Adrenal gland (tissue), 5 donors: ENCODE results near the gene ARHGEF4.

Source experiments
- POLR2A ChIP-seq, 2 donors: fragments of 450-650 bp; IDR thresholded peaks; one replicate each; pipeline ENCODE4 v1.6.1; 2017; ENCODE audit warnings: antibody characterized with exemption in 2 of 2, mild to moderate bottlenecking in 2 of 2, moderate library complexity in 1 of 2
- TF ChIP-seq, protein P1 (sequence below), 6 experiments: fragments of 450-650 bp in 4 of 6; fragments of 200-600 bp in 2 of 6; sonication (generic) in 1 of 6; IDR thresholded peaks; 1 replicate in 5 of 6; 2 replicates in 1 of 6; pipeline versions ENCODE4 v1.5.1 to v1.8.0; 2016 to 2021; ENCODE audit warnings: antibody characterized with exemption in 6 of 6, mild to moderate bottlenecking in 2 of 6, moderate library complexity in 1 of 6
- donor health status: DM: no; HTN: no; CAD: no.

DNA sequence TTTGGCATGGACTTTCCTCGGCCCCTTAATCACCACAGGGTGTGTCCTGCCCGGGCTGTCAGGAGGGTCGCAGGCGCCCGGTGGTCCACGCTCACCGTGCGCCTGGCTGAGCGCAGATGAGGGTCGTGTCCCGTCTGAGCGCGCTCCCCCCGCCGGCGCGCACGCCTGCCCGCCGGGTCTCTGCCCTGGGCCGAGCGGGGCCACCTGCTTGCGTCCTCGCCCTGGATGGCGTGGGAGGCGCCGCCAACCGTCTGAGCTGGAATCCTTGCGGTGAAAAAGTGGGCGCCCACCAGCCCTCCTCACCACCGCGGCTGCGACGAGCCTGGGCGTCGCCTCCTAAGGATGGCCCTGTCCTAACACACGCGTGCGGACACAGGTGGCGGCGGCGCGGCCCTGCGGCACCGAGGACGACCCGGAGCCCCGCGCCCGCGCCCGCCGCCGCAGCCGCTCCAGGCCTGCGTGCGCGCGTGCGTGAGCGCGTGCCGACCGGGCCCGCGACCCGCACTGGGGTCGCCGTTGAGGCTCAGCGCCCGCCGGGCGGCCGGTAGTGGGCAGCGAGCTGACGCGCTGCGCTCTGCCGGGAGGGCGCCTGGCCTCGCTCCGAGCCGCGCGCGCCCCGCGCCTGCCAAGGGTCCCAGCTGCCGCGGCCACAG is 126.6 kb downstream of the ARHGEF4 start:
- TF ChIP-seq, protein P1, sequence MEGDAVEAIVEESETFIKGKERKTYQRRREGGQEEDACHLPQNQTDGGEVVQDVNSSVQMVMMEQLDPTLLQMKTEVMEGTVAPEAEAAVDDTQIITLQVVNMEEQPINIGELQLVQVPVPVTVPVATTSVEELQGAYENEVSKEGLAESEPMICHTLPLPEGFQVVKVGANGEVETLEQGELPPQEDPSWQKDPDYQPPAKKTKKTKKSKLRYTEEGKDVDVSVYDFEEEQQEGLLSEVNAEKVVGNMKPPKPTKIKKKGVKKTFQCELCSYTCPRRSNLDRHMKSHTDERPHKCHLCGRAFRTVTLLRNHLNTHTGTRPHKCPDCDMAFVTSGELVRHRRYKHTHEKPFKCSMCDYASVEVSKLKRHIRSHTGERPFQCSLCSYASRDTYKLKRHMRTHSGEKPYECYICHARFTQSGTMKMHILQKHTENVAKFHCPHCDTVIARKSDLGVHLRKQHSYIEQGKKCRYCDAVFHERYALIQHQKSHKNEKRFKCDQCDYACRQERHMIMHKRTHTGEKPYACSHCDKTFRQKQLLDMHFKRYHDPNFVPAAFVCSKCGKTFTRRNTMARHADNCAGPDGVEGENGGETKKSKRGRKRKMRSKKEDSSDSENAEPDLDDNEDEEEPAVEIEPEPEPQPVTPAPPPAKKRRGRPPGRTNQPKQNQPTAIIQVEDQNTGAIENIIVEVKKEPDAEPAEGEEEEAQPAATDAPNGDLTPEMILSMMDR (IDR thresholded peaks at IDR 0.05) = no peak
- no peak for TF ChIP-seq POLR2A (IDR thresholded peaks at IDR 0.05)
